NCI-H774 (cell line): Measurements from ENCODE around the gene NELL1.

ENCODE experiments used
- DNase-seq: peaks from one replicate; lab custom pipeline; 2025; lab: John Stamatoyannopoulos, UW

NELL1 gene

GRCh38 chr11:20964985-20965384, 295.6 kb downstream of the NELL1 start:
- no peak for DNase-seq

- DNase-seq, result no peak
These were observed 297.1 kb downstream of the NELL1 start for GRCh38 chr11:20966489-20966888.

- no peak for DNase-seq
These were observed 304.7 kb downstream of the NELL1 start for GRCh38 chr11:20973940-20974559.

- DNase-seq, result no peak
These were observed 311.4 kb downstream of the NELL1 start for GRCh38 chr11:20980736-20981135.

GRCh38 chr11:20990447-20990846, 321.1 kb downstream of the NELL1 start:
- DNase-seq, result no peak

GRCh38 chr11:20991471-20991870, 322.1 kb downstream of the NELL1 start:
- DNase-seq, result no peak

- no peak for DNase-seq
These were observed 337.9 kb downstream of the NELL1 start for GRCh38 chr11:21007297-21007696.

- DNase-seq, result no peak
These were observed 348.9 kb downstream of the NELL1 start for GRCh38 chr11:21018248-21018647.

GRCh38 chr11:21026685-21027084, 357.3 kb downstream of the NELL1 start:
- DNase-seq, result no peak

- DNase-seq, result no peak
These were observed 368.5 kb downstream of the NELL1 start for GRCh38 chr11:21037850-21038249.

- DNase-seq, result no peak
These were observed 369.4 kb downstream of the NELL1 start for GRCh38 chr11:21038801-21039200.

- DNase-seq, result no peak
These were observed 371.2 kb downstream of the NELL1 start for GRCh38 chr11:21040630-21041029.

- DNase-seq, result no peak
These were observed 379.2 kb downstream of the NELL1 start for GRCh38 chr11:21048626-21049025.

GRCh38 chr11:21053466-21053865, 384.1 kb downstream of the NELL1 start:
- DNase-seq, result no peak

GRCh38 chr11:21056644-21057043, 387.3 kb downstream of the NELL1 start:
- no peak for DNase-seq

- DNase-seq, result no peak
These were observed 390.5 kb downstream of the NELL1 start for GRCh38 chr11:21059879-21060278.

GRCh38 chr11:21066030-21066429, 396.6 kb downstream of the NELL1 start:
- DNase-seq, result no peak

GRCh38 chr11:21068886-21069285, 399.5 kb downstream of the NELL1 start:
- DNase-seq, result no peak

GRCh38 chr11:21069909-21070308, 400.5 kb downstream of the NELL1 start:
- no peak for DNase-seq

- DNase-seq, result no peak
These were observed 403.2 kb downstream of the NELL1 start for GRCh38 chr11:21072558-21072957.

GRCh38 chr11:21082853-21083252, 413.5 kb downstream of the NELL1 start:
- no peak for DNase-seq

- DNase-seq, result no peak
These were observed 419.5 kb downstream of the NELL1 start for GRCh38 chr11:21088930-21089329.

- DNase-seq, result no peak
These were observed 435.3 kb downstream of the NELL1 start for GRCh38 chr11:21104641-21105040.

- DNase-seq, result no peak
These were observed 436.0 kb downstream of the NELL1 start for GRCh38 chr11:21105196-21105917.
